ENCODE data around the gene HPGD. TPM values are rescaled to one million over a fixed set of nuclear protein-coding genes. Genes with fewer than 3 reads are reported as not detected.
A peak's percentile ranks its signal among the peaks of the same experiment; 100 is the strongest.

HPGD gene
- polyA plus RNA-seq, 10 donors: 3.5 to 11.0 (median 6.3) TPM

DNA sequence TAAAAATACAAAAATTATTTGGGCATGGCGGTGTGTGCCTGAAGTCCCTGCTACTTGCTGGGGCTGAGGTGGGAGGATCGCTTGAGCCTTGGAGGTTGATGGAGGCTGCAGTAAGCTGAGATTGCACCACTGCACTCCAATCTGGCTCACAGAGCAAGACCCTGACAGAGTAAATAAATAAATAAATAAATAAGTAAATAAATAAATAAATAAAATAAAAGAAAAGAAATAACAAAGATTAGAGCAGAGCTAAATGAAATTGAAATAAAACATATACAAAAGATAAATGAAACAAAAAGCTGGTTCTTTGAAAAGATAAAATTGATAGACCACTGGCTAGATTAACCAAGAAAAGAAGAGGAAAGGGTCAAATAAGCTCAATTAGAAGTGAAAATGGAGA, 43.1 kb downstream of the HPGD start:
- no peak for DNase-seq

DNA sequence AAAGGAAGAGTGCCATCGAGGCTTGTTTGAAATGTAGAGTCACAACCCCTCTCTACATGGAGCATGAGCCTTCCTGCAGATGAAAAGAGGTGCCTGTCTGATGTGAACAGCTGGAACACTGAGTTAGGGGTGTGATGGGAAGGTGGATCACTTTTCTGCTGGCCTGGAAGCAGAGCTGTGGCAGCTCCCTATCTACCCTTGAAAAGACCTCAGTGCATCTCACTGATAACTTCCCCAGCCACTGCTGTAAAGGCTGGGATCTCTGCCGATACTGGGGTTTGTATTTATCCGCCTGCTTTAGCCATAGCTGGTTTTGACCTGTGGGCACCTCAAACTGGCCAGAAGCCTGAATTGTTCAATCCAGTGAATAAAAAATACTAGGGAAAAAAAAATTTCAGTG, 46.8 kb downstream of the HPGD start:
- DNase-seq: no peak

DNA sequence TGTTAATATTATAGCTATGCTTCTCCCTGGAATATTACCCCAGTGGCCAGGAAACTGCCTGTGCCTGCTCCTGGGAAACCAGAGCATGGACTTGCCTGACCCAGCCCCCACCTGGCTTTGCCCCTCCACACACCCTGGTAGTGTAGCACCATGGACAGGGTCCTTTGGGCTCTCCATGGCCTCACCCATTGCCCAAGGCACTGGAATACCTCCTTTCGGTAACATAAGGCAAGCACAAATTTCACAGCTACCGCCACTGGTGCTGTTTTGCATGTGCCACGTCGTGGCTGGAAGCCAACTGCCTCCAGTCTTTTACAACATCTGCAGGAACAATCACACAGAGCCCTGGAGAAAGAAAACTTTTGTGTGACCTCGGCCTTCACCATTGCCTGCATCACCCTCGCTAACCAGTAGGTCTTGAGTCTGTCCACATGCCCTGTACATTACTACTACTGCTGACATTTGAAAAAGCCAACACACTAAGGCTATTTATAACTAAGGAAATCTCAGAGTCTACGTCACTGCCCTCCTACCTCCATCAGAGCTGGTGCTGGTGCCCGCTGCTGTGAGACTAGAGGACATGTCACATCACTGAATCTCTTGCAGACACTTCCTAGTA, 47.7 kb downstream of the HPGD start:
- DNase-seq: no peak

DNA sequence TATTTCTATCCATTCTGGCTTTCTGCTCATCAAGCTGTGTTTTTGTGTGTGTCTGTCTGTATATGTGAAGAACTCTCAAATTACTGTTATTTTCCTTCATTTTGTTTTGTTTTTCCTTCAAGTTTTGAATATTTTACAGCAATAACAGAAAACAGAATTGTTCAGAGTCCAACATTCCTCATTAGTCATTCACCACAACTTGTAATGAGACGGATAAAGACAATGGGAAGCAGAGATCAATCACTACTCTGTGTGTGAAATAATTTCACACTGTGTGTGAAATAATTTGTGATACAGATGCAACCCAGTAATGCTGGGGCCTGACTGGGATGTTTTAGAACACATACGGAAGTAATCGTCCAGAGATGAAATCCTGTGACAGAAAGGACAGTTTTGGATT, 55.2 kb downstream of the HPGD start:
- DNase-seq: no peak

DNA sequence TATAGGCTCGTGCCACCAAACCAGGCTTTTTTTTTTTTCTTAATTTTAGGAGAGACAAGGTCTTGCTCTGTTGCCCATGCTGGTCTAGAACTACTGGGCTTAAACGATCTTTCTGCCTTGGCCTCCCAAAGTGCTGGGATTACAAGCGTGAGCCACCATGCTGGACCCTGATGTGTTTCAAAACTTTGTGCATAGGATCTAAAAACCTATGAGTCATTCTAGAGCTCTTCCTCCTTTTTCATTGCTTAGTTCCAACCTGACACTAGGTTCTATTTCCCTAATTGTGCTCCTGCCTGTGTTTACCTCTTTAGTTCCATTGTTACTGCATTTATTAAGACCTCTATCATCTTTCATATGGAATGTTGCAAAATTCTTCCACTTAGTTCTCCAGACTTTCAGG, 57.3 kb downstream of the HPGD start:
- no peak for DNase-seq

DNA sequence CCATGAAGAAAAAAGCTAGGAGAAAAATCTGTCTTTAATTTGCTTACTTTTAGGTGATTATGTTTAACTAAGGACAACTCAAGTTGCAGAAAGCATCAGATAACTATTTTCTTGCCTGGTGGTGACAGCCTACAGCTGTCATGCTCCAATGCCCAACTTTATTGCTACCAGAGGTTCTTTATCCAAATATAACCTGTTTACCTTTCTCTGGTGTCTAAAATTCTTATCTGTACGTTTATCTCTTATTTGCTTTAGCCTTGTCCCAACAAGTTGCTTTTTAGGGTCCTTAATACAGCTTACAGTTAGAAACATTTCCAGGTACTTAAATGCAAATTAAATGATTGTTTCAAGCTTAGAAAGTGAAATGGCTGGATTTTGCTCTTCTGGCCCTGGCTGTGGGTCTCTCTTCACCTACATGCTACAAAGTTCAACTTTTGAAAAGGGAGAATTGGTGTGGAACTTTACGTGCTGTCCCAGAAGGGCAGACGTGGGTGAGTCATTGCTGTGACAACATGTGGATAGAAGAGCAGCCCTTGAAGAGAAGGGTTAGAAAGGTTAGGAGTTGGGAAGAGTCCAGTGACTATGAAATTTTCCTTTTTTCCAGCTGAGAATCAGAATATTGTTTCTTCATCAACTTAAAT, 60.7 kb downstream of the HPGD start:
- DNase-seq: no peak

DNA sequence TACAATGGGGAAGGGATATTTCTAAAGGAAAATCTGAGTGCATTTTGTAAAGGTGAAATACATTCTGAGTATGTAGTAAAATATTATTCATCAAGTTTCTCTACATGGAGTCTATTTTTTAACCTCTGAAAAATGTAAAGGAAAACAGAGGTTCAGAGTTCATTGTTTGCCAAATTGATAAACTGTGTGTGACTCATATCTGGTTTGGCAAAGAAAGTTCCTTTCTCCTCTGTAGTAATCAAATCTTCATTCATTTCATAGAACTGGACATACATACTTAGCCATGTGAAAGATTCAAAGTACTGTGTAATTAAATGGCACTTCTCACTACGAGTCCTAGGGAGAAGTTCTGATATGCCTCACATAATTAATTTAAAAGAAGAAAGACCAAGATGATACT, 61.6 kb downstream of the HPGD start:
- DNase-seq: no peak

DNA sequence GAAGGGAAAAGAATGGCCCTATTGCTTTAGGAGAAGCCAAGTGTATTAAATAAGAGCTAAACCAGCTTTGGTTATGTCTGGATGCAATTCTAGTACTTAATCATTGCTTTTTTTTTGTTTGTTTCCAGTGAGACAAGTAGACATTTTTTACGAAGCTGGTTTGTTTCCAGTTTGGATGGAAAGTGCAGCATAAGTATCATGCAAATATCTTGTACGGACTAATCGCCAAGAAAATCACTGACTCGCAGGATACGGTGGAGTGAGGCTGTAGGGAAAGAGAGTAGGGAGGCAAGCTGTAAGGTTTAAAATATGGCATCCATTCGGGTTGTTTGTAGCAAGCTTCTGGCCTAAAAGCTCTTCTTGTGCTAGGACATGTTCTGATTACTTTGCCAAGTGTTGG, 64.8 kb downstream of the HPGD start:
- peak; percentile 72 to 92 (median 83) for DNase-seq

DNA sequence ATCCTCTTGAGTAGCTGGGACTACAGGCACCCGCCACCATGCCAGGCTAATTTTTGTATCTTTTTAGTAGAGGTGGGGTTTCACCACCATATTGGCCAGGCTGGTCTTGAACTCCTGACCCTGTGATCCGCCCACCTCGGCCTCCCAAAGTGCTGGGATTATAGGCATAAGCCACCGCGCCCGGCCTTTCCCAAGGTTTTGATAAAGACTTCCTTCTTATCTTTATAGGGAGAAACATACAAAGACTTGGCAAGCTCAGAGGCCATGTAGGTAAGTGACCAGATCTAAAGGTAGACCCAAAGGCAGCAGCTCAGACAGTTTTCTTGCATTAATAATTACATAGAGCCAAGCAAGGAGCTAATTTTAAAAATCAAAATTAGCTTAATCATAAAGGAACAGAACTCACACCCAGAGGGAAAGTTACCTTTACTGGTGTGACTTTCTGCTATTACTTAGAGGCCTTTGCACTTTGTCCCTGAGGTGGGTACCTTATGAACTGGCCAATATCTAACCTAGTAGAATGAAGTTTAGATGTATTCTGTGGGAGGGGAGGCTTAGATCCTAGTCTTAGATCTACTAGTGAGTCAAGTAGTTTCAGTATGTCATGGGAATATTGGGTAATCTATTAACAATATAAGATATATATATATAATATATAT, 67.3 kb downstream of the HPGD start:
- no peak for DNase-seq

DNA sequence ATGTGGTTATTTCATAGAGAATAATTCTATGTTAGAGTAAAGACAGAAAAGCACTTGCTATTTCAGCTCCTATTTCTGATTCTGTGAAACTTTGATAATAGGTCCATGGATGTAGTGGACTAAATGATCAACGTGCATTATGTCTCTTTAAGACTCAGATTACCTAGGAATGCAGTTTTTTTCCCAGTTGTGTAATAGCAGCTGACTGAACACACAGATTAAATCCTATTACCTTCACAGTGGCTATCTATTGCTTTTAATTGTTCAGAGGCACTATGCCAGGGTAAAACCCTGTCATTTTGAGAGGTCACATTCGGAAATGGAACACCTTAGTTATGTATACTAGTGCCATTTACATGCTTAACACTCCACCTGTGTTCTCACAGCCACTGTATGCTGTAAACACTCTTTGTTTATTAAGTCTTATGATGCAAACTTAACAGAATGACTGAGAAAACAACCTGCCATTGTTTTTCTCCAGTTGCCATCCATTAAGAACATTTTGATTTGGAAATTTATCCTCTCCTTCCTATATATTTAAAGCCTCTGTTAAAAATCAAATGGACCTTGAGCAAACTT, 70.5 kb downstream of the HPGD start:
- no peak for DNase-seq

DNA sequence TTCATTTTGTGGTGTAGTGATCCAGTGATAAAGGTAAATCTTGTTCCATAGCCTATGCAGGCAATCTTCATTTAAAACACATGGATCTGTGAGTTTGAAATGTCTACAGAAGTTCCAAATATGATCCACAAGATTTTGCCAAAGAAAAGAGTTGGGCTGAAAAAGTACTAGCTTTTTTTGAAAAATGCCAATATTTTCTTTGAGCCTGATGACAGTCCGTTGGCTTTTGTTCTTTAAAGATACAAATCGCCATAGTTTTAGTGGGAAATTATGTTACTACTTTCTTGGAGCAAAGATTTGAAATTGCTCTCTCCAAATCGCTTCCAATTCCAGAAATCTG, 71.5 kb downstream of the HPGD start:
- DNase-seq: peak; percentile 22 to 79 (median 23)

DNA sequence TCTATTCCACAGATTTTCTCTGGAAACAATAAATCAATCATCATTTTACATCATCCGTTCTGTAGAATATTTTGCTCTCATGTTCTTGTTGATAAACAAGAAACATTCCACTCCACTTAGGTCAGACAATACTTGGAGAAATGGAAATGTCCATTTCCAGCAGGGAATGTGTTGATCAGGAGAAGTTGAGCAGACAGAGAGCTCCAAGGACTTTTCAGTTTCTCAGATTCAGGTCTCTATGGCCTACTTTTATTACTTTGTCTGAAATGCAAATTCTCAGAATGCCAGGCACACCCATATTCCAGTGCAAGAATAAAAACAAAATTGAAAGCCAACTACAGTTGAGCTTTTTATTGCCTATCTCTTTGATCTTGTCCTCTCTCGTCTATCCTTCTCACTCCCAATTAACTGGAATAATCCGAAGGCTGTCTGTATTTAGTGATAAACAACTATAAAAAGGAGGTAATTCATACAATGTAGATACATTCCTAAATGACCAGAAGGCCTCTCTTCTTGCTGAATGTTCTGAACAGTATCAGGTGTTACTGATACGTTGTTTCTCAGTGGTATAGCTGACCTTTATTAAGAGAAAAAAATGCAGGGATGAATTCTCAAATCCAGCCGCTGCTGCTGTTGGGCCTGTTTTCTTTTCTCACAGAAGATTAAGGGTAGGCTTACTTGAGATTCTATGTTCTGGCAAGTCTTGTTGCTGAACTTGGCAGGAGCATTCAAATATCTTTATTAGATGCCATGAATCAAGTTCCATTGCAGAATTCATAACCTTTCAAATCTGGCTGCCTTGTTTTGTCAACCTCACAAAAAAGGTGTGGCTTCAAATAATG, 72.1 kb downstream of the HPGD start:
- peak in 2 of 3 donors; percentile 49 to 53 for DNase-seq

DNA sequence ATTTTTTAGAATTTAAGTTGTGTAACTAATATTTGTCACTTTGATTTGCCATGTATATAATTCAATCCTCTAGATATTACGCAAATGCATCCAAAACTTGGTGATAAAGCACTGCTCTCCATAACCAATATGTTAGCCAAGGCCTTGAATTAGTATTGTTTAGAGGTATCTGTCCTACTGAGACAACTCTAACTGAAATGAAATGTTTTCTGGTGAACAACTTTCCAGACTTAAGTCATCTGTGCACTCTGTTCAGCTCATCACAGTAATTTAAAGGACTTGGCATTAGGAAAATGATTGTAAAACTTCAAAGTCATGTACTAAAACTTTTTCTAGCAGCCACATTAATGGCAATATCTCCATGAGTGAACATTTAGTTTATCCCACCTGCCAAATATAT, 73.1 kb downstream of the HPGD start:
- DNase-seq: peak in 1 of 3 donors; percentile 30

DNA sequence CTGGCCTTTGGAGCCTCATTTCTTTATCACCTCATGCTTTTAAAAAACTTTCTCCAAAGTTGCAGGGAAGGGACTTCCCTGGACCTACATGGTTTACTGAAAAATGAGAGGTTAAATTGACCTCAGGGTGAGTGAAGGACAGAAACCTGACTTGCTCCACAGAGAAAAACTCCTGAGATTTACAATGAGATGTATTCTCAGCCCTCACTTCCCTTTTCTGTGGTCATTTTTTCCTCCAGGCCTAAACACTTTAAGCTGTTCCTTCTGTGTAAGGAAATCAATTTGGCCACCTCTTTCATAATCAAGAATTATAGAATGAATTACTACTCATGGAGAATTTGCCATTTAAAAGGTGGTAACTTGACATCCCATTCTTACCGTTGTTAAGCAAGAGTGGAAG, 77.9 kb downstream of the HPGD start:
- DNase-seq: no peak

Other genes starting within 250 kb of the HPGD start
- gene FBXO8, start 238.8 kb downstream of the HPGD start, polyA plus RNA-seq (ENCODE audit: insufficient read length in 10 of 10): 10 to 100 TPM; 14.0 to 18.8 (median 14.7) TPM
- 10 to 100 TPM in 9 of 10 donors, 1 to 10 TPM in 1; 8.7 to 25.9 (median 13.9) TPM for gene CEP44, start 238.6 kb downstream of the HPGD start, polyA plus RNA-seq (ENCODE audit: insufficient read length in 10 of 10)